KMS-11 (cell line): Measurements from ENCODE around the gene R3HCC1L.

Source experiments
- H2AFZ ChIP-seq: fragments of 200-600 bp; sonication (generic); 2 replicates; pipeline ENCODE4 v1.6.1; 2016; ENCODE audit warnings: antibody characterized with exemption, mixed run types, low read depth
- H3K27ac ChIP-seq: fragments of 200-600 bp; sonication (generic); 2 replicates; pipeline ENCODE4 v1.6.1; 2016; ENCODE audit warnings: mild to moderate bottlenecking, mixed run types
- H3K27me3 ChIP-seq: fragments of 200-600 bp; sonication (generic); 2 replicates; pipeline ENCODE4 v1.6.1; 2017; ENCODE audit warnings: mild to moderate bottlenecking, low read depth, mixed run types, moderate library complexity; ENCODE audit not compliant: insufficient read depth
- H3K36me3 ChIP-seq: fragments of 200-600 bp; sonication (generic); 2 replicates; pipeline ENCODE4 v1.6.1; 2017; ENCODE audit warnings: mild to moderate bottlenecking, mixed run types; ENCODE audit not compliant: insufficient read depth
- H3K4me1 ChIP-seq: fragments of 200-600 bp; sonication (generic); 2 replicates; pipeline ENCODE4 v1.6.1; 2016; ENCODE audit warnings: mild to moderate bottlenecking, low read depth, mixed run types; ENCODE audit not compliant: poor library complexity, severe bottlenecking
- H3K4me2 ChIP-seq: fragments of 200-600 bp; sonication (generic); 2 replicates; pipeline ENCODE4 v1.7.0; 2016; ENCODE audit warnings: mild to moderate bottlenecking, mixed run types
- H3K4me3 ChIP-seq: fragments of 200-600 bp; sonication (generic); IDR thresholded peaks from 2 replicates; pipeline ENCODE4 v1.6.1; 2017; ENCODE audit warnings: low read depth, low read length, mixed read lengths; ENCODE audit not compliant: insufficient read depth
- H3K79me2 ChIP-seq: fragments of 200-600 bp; sonication (generic); 2 replicates; pipeline ENCODE4 v1.6.1; 2016; ENCODE audit warnings: low read depth, mixed run types; ENCODE audit not compliant: insufficient read depth
- H3K9ac ChIP-seq: fragments of 200-600 bp; sonication (generic); 2 replicates; pipeline ENCODE4 v1.6.1; 2016; ENCODE audit warnings: mild to moderate bottlenecking, mixed run types
- H4K20me1 ChIP-seq: fragments of 200-600 bp; sonication (generic); 2 replicates; pipeline ENCODE4 v1.6.1; 2016; ENCODE audit warnings: mild to moderate bottlenecking, mixed run types; ENCODE audit not compliant: insufficient read depth
- TF ChIP-seq, protein P1 (sequence below): fragments of 200-600 bp; sonication (generic); conservative IDR thresholded peaks from 2 replicates; pipeline ENCODE4 v1.6.1; 2017; ENCODE audit warnings: low read depth, mild to moderate bottlenecking, antibody characterized with exemption, low read length, moderate library complexity, mixed read lengths

The R3HCC1L gene

DNA sequence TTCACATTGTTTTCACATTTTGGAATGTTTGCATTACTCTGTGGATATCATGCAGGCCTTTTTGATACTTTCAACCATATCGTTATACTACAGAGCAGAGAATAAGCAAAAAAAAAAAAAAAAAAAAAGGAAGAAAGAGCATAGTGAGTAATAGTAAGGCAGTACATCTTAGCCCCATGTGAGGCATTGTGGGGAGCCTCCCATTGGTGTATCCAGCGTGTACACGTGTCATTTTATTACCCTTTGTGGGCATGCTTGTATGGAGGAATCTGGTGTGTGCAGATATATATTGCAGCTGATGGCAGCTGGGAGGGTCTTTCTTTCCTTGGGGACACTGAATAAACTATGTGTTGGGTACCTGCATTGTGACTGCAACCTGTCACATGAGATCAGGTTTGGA, 19.6 kb downstream of the R3HCC1L start:
- H3K9ac ChIP-seq = no peak overlapping the region
- H3K36me3 ChIP-seq = no peaks in the 10 kb centered on the region
- H3K27me3 ChIP-seq = no peaks in the 10 kb centered on the region
- H3K27ac ChIP-seq = no peak overlapping the region
- no peak overlapping the region for H3K4me2 ChIP-seq
- TF ChIP-seq, protein P1, sequence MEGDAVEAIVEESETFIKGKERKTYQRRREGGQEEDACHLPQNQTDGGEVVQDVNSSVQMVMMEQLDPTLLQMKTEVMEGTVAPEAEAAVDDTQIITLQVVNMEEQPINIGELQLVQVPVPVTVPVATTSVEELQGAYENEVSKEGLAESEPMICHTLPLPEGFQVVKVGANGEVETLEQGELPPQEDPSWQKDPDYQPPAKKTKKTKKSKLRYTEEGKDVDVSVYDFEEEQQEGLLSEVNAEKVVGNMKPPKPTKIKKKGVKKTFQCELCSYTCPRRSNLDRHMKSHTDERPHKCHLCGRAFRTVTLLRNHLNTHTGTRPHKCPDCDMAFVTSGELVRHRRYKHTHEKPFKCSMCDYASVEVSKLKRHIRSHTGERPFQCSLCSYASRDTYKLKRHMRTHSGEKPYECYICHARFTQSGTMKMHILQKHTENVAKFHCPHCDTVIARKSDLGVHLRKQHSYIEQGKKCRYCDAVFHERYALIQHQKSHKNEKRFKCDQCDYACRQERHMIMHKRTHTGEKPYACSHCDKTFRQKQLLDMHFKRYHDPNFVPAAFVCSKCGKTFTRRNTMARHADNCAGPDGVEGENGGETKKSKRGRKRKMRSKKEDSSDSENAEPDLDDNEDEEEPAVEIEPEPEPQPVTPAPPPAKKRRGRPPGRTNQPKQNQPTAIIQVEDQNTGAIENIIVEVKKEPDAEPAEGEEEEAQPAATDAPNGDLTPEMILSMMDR = no peak
- H3K4me1 ChIP-seq = no peaks in the 10 kb centered on the region
- no peaks in the 10 kb centered on the region for H4K20me1 ChIP-seq
- peaks cover 29% of the 10 kb centered on the region for H3K79me2 ChIP-seq
- no peak overlapping the region for H3K4me3 ChIP-seq
- H2AFZ ChIP-seq = no peak overlapping the region

GRCh38 chr10:98158576-98158975, 24.1 kb downstream of the R3HCC1L start:
- no peaks in the 10 kb centered on the region for H3K4me1 ChIP-seq
- H3K27ac ChIP-seq = no peak overlapping the region
- no peaks in the 10 kb centered on the region for H3K36me3 ChIP-seq
- H3K9ac ChIP-seq = no peak overlapping the region
- no peak overlapping the region for H3K4me2 ChIP-seq
- H3K79me2 ChIP-seq = 0 out of 2 replicates have a peak, but pooled peaks cover 4% of the 10 kb centered on the region
- H3K4me3 ChIP-seq = no peak overlapping the region
- H3K27me3 ChIP-seq = no peaks in the 10 kb centered on the region
- no peaks in the 10 kb centered on the region for H4K20me1 ChIP-seq
- no peak overlapping the region for H2AFZ ChIP-seq
- TF ChIP-seq, protein P1 = no peak

- Histone ChIP-seq H3K27ac (no peak overlapping the region), H3K4me2 (no peak overlapping the region), H3K79me2 (no peaks in the 10 kb centered on the region), H3K4me1 (peaks cover 8% of the 10 kb centered on the region), H3K9ac (no peak overlapping the region), H3K36me3 (no peaks in the 10 kb centered on the region), H2AFZ (no peak overlapping the region), H4K20me1 (no peaks in the 10 kb centered on the region), H3K4me3 (no peak overlapping the region), H3K27me3 (no peaks in the 10 kb centered on the region)
- TF ChIP-seq, protein P1 = no peak
Observed at GRCh38 chr10:98163941-98164340, 29.5 kb downstream of the R3HCC1L start.

- H3K4me2 ChIP-seq = no peak overlapping the region; the same call in 1 of the 2 replicates
Observed at GRCh38 chr10:98167191-98167590, 32.7 kb downstream of the R3HCC1L start.

More at GRCh38 chr10:98167191-98167590, 32.7 kb downstream of the R3HCC1L start:
- H2AFZ ChIP-seq = no peak overlapping the region
- TF ChIP-seq, protein P1 = no peak
- no peaks in the 10 kb centered on the region for H3K36me3 ChIP-seq
- peaks cover 8% of the 10 kb centered on the region for H3K4me1 ChIP-seq
- no peak overlapping the region for H3K4me3 ChIP-seq
- no peaks in the 10 kb centered on the region for H3K27me3 ChIP-seq
- H3K79me2 ChIP-seq = no peaks in the 10 kb centered on the region
- no peak overlapping the region for H3K9ac ChIP-seq
- no peak overlapping the region for H3K27ac ChIP-seq
- no peaks in the 10 kb centered on the region for H4K20me1 ChIP-seq
